HG02571 (cell line): ENCODE data around the gene HOXC4.
"Not testable (repeated sequence)": the region's sequence is repeated elsewhere in the genome, so short reads cannot be mapped to it uniquely, and the experiment has no call there.

Experiments
- ATAC-seq: cut with Tn5 transposase; IDR thresholded peaks from one replicate; pipeline ENCODE4 v1.9.1; 2021; ENCODE audit warnings: mild to moderate bottlenecking, moderate library complexity; ENCODE audit not compliant: unreplicated experiment

The HOXC4 gene

DNA sequence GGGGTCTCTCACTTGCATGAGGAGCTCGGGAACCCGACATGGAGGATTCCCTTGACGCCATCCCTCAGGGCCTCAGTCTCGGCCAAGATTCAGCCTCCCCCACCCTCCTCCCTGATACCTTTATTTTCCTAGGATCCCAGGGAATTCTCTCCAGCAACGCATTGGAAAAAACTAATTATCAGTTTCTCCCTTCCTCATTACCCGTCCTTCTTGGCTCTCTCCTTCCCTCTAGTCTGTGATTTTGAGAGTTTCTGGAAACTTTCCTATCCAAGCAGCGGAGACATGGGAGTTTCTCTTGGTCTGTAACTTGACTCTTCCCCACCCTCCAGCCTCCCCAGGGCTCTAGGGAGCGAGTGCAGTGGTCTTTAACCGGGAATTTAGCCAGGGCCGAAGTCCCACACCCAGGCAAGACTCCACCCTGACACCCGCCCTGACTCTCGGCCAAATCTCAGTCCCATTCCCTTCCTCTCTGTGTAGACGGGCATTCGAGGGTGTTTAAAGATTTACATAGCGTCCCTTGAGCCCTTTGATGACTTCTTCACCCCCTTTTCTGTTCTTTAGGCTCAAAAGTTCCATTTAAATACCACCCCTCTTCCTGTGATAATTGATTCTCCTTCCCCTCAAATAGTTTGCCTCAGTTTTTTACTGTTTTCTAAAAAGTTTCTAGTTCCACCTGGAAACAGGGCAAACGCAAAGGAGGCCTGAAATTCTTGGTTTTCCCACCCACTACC, 14.1 kb upstream of the HOXC4 start:
- no peak for ATAC-seq

DNA sequence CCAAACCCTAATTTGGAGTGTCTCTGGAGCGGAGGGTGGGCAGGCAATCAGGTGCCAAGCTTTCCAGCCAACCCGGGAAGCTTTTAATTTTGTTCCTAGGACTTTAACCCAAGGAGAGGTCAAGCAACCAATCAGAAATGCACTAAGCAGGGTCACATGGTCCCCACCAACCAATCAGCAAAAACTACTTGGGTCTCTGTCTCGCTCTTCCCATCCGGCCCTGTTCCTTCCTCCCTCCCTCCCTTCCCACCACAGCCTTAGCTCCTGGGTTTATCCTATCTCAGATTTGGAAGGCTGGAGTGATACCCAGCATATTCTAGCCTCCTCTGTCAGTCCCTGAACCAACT, 13.5 kb upstream of the HOXC4 start:
- no peak for ATAC-seq

DNA sequence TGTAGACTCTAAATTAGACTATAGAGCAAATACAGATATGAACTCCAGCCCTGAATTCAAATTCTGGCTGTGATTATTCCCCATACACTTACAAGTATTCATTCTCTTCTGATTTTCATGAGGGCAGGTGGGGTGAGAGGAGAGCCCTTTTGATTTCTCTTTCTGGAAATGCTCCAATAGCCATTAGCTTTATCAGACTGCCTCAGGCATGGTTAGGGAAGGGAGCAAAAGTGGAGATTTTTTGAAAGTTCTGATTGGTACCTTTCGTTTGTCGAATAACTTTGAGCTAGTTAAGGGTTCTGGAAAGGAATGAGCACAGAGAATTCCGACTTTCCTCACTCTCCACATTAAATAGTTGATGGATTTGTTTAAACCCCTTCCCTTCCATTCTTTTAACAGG, 13.0 kb upstream of the HOXC4 start:
- no peak for ATAC-seq

DNA sequence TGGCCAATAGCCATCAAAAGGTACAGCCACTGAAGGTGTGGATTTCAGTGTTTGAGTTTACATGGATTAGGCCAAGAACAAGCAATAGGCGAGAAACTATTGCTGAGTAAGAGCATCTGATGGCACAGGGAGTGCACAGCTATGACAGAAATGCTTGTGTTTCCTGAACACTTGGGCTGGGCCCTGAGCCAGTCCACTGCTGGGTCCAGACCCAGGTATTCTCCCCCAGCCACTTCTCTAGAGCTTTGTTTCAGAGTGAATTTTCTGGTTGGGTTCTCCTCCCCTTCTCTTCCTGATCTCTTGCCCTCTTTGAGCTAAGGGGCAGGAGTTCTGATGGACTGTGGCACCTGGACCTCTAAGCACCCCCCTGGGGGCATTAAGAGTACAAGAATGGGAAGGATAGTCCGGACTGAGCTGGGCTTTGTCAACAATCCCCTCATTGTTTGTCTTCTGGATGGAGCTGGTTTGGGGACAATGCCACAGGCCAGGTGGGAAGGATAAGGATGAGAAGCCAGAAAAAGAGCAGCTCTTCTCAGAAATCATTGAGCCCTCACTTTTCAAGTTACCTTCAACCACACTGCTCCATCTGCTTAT, 12.4 kb upstream of the HOXC4 start:
- ATAC-seq: no peak

DNA sequence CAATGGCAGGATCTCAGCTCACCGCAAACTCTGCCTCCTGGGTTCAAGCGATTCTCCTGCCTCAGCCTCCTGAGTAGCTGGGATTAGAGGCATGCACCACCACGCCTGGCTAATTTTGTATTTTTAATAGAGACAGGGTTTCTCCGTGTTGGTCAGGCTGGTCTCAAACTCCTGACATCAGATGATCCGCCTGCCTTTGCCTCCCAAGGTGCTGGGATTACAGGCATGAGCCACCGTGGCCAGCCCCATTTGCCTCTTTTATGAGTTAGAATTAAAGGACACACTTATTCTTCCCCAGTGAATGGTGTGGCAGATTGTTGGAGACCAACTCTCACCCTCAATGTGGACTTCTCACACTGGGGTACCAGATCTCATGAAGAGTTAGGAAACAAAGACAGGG, 11.6 kb upstream of the HOXC4 start:
- ATAC-seq: not testable (repeated sequence)

DNA sequence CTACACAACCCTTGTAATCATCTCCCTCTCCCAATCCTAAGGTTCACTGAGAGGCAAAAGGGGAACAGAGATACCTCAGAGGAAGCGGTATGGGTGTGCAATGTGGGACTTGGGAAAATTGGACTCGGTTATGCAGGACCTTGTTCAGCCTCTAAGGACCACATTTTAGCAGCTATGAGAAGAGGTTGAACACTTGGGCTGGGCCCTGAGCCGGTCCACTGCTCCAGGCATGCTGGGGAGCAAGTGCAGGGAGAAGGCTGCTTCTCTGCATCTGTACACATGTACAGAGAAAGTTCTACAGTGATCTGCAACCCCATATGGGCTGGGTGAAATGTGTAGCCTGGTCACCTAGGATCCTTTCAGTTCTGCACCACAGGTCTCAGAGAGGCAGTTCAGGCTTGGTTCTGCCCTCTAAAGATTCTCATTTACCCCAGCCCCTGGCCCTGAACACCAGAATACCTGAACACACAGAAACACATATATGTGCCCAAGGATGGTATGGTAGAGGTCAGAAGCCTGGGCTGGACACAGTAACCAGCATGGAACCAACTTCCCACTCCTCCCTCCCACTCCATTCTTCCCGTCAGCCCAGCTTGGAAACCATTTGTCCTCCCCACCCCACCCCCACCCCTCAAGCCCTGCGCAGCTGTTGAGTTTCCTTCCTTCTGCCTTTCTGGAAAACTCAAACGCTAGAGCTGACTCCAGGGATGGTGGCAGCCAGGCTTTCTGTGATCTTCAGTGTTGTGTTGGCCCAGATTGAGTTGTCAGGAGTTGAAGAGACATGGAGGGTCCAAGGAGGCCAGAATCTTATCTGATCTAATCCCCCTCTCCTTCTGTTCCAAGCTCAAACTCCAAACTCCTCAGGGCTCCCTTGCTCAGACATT, 10.4 kb upstream of the HOXC4 start:
- no peak for ATAC-seq

DNA sequence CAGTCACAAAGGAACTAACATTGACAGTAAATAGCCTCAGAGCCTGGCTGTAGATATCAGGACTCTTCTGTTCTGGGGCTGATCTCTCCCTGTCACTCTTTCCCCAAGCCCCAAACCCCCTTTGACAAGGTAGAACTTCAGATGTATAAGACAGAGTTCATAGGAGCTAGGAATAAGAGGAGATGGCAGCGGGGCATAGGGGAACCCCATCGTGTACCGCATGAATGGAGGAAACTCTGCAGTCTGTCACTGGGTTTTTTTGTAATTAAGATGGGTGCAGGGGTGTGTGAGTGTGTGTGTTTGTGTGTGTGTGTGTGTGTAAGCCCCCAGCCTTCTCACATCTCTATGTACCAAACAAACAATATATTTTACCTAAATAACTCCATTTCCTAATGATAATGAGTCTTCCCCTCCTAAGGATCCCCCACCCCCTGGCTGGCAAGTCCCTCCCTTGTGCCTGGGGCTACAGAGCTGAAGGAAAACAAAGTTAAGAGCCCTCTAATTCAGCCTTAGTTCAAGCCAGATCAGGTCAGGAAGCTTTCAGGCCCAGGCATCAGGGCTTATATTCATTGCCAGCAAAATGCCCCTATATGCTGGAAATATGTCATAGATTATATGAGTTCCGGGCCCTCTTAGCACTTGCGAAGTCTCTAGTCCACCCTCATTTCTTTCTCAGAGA, 9.1 kb upstream of the HOXC4 start:
- ATAC-seq: no peak

DNA sequence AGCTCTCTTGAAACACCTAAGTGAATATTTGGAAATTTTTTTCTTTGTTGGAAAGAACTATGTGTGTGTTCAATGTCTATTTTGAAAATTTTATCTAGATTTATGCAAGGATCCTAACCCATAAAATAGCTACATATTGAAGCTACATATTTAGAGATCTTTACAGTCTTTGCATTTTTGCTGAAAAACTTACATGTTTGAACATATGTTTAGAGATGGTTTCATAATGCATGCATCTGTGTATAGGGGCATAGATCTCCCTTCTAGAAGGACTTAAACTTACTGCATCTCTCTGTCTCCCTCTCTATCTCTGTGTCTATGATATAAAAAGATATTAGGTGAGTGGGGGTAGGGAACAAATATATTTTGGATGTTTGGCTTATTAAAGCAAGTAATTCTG, 8.2 kb upstream of the HOXC4 start:
- no peak for ATAC-seq

DNA sequence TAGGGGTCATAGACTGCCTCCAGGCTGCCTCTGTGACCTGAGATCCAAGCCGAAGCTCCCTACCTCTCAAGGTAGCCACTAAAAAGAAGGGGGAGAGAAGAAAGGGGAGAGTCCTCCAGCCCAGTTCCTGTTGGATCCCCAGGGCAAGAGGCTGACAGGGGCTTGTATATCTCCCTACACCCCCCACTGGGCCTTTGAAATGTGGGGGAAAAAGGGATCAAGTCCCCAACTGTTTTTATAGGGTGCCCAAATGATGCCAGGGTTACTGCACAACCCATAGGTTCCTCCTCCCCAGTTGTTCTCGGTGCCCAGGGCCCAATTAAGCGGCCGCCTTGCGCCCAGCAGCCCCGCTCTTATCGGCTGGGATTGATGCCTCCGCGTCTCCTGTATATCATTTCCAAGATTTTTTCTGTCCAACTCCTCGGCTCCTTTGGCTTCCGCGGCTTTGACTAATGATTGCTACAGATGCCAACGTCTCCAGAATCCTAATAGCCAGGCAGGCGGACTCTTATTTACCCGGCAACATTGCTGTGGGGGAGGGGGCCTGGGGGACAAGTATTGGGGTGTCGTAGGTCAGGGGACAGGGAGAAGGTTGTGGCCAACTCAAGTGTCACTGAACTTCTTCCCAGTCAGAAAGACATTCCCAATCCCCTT, 7.6 kb upstream of the HOXC4 start:
- no peak for ATAC-seq

DNA sequence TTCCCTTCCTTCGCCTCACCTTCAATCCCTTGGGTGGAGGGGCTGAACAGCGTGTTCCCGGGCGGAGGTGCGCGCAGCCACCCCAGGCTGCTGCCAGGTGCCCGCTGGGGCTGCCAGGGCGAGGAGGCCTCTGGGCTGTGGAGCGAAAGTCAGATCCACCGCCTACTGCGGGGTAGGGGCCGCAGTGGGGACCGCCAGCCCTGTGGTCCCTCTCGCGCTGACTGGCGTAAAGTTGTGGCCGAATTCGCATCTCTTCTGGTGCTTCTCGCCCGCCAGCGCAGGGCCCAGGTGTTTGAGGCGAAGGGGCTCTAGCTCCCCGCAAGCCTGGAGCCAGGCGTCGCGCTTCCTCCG, 6.9 kb upstream of the HOXC4 start:
- ATAC-seq: no peak

DNA sequence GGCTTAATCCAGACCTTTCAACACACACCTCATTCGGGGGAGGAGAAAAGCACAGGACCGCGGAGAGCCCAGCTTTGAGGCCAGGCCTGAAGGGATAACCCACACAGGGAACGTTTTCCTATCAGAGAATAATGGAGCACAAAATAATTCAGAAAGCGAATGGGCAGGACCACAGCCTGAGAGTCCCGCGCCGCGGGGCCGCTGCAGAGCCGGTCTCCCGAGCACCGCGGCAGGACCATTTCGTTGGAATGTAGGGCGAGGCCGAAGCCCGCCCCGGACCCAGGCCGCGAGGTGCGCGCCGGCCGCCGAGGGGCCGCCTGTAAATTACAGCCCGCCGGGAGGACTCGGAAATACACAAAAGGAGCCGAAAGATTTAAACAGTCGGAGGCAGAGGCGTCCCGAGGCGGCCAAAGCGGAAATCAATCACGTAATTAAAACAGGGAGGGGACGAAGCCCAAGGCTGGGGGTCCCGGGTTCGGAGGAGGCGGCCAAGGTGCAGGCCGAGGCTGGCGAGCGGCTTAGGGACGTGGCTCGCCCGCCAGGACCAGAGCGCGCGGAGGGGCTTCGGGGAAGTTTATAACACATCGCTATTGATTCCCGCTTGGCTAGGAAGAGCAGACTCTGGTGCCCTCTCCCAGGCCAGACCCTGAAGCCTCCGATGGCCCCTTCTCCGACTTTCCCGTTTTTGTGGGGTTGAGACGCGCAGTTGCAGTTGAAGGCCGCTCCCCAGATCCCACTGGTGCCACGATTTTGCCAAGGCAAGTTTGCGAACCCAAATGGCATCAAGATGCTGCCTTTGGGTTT, 6.3 kb upstream of the HOXC4 start:
- no peak for ATAC-seq

DNA sequence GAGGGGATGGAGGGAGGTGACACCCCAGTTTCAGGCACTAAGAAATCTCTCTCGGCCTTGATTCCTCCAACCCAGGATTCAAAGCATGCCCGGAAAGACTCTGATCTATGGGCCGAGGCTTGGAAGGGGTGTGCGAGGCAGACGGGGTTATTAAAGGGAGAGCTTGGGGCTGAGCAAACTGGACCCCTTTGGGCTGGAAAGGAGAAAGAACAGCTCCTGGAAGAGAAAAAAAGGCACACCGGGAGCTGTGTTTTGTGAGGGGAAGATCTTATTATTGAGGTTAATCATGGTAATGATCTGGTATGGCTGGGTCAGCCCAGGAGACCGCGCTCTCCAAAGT, 5.7 kb upstream of the HOXC4 start:
- no peak for ATAC-seq

DNA sequence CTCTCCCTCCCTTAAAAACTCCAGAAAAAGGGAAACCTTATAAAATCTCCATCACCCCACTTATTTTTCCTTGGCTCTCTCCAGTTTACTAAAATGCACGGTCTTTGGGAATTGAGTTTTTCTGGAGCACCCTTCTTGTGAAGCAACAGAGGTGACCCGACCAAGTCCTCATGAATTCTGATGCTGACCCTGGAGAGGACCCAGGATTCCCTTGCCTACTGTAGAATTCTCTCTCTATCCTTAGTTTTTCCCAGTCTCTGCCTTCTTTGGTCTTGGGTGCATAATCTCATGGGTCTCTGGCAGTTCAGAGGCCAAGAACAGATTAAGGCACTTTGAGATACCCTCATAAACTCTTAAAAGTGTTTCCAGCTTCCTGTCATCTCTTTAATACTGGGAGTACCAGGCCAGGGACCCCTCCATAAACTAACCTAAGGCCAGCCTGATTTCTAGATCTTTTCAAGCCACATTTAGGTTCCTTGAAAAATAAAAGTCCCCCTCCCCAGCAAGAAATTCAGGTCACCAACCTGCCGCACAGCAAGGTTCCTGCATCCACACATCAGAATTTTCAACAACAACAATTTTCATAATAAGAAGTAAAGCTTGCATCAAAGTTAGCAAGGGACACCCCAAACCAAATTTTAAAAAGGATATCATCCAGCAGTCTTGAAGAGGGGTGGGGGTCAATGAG, 5.1 kb upstream of the HOXC4 start:
- no peak for ATAC-seq

DNA sequence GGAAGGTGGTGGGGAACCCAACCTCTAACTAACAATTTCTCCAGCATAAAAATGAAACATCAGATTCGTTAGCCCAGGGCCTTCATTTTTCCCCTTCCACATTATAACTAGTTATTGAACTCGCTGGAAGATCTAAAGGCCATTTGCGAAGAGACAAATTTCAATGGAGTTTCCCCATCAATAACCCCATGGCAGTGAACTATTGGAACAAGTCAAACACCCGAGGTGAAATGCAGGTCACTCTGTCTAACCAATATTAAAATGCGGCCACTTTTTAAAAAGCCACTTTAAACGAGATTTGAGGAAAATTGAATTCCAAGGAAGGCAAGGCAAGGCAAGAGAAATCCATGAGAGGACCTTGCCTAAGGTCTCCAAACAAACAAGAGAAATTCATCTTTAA, 4.5 kb upstream of the HOXC4 start:
- ATAC-seq: no peak

DNA sequence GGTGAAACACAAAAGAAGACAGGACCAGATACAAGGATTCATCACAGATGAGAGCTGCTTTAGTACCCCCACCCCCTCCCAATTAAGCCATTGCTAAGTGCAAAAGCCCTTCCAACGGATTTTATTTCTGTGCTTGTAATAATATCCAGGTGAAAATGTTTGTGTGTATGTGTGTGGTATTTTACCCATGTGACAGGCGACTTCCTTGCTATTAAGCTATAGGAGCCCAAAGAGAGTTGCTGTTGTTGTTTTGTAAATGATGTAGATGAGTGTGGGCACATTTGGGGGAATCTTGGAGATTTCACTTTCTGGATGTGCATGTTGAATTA, 3.2 kb upstream of the HOXC4 start:
- no peak for ATAC-seq

DNA sequence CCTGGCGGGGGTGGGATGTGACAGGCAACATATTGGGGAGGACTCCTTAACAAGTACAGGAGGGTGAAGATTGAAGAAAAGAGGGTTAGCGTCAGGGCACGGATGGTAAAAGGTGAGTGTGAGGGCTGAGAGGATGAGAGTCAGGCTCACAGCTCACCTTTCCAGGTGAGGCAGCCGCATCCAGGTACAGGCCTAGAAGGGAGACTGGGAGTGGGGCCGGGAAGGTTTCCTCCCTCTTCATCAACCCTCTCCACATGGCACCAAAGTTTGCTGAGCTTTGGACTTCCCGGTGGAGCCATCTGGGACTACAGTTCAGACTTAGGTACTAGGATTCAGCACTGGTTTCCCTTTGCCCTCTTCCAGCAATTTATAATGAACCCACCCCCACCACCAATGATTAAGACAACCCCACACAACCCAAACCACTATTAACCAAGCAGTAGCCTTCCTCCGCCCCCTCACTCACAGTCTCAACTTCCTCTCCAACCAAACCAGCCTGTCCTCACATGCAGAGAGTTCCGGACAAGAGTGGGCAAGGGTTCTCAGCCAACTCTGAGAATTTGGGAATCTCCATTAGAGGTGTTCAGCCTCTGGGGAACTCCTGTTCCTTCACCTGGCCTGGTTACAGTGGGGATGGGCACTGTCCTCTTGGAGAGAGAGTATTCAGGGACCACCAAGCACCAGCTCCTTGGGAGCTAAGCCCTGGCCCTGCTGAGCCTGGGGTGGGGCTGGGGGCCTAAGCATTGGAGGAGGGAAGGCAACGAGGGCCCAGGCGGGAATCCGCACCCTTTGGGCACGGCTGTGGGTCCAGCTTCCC, 2.4 kb upstream of the HOXC4 start:
- no peak for ATAC-seq

DNA sequence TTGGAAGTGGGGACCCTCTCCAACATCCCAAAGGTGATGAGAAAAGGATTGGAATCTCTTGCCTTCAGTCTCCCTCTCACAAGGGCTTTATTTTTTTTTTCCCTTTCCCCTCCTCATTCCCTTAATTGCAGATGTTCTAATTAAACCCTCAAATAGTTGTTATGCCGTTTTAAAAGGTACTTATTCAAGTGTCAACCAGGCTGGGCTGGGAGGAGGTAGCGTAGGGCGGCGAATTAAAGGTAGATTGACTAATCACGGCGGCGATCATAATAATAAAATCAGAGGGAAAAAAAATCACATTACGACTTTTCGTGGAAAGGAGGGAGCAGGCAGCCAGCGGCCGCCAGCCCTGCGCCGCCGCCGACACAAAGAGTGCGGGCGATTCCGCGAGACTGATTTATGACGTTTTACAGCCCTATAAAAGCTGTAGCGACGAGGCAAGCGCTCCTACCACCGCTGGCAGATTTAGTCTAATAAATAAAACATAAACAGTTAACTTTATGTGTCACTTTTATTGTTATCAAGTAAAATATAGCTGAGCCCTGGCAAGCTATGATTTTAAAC, 1.7 kb upstream of the HOXC4 start:
- no peak for ATAC-seq

DNA sequence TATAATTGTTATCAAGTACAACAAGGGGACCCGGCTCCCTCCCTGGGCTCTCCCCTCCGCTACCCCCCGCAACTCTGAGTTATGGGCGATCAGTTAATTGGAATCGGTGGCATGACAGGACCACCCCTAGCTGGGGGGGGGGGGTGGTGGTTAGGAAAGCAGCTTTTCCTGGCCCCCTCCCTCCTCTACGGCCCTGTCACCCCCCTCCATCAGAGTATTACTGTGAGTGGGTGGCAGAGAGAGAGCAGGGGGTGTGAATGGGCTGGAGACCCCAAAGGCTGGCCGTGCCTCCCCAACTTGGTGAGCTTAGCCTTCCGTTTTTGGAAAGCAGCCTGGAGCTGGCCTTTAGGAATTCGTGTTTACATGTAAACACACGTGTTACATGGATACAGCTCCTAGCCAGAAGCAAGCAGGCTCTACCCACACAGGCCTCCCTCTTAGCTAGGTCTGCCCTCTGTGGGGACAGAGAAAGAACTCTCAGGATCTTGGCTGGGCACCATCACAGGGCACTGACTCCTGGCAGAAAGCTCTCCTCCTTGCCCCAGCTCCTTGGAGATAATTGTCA, 1.1 kb upstream of the HOXC4 start:
- ATAC-seq: no peak
